ENCODE results near the gene HYCC2.

The HYCC2 gene

GRCh38 chr2:201111096-201111495 is 39.6 kb upstream of the HYCC2 start:
- H3K36me3 ChIP-seq (ENCODE audit: control insufficient read depth, insufficient read depth, low read length), result no peaks in the 10 kb centered on the region
- no peaks in the 10 kb centered on the region for H3K27me3 ChIP-seq (ENCODE audit: control insufficient read depth, insufficient read depth, low read length, poor library complexity, severe bottlenecking)
- no peaks in the 10 kb centered on the region for H3K4me1 ChIP-seq (ENCODE audit: control insufficient read depth, insufficient read depth, low read length)
- H3K9me3 ChIP-seq (ENCODE audit: control insufficient read depth, low read length), result no peaks in the 10 kb centered on the region
- no peak overlapping the region for H3K4me3 ChIP-seq (ENCODE audit: insufficient read depth, low read depth, low read length)
- WGBS, 2 experiments, result 91 to 93% methylated on average over 3 of the region's 3 CpGs
- no peak overlapping the region for H3K27ac ChIP-seq (ENCODE audit: insufficient read depth, low read depth, low read length, poor library complexity, severe bottlenecking)

GRCh38 chr2:201110615-201111014 is 39.1 kb upstream of the HYCC2 start:
- Histone ChIP-seq H3K4me1 (ENCODE audit: control insufficient read depth, insufficient read depth, low read length) (no peaks in the 10 kb centered on the region), H3K27me3 (ENCODE audit: control insufficient read depth, insufficient read depth, low read length, poor library complexity, severe bottlenecking) (no peaks in the 10 kb centered on the region), H3K27ac (ENCODE audit: insufficient read depth, low read depth, low read length, poor library complexity, severe bottlenecking) (no peak overlapping the region), H3K36me3 (ENCODE audit: control insufficient read depth, insufficient read depth, low read length) (no peaks in the 10 kb centered on the region), H3K4me3 (ENCODE audit: insufficient read depth, low read depth, low read length) (no peak overlapping the region), H3K9me3 (ENCODE audit: control insufficient read depth, low read length) (no peaks in the 10 kb centered on the region)

DNA sequence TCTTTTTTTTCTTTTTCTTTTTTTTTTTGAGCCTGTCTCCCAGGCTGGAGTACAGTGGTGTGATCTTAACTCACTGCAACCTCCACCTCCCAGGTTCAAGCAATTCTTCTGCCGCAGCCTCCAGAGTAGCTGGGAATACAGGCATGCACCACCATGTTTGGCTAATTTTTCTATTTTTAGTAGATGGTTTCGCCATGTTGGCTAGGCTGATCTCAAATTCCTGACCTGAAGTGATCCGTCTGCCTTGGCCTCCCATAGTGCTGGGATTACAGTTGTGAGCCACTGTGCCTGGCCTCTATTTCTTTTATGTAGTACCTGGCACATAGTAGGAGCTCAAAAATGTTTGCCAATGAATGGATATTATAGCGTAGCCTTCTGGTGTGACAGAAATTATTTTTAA is 37.7 kb upstream of the HYCC2 start:
- Histone ChIP-seq H3K27me3 (ENCODE audit: control insufficient read depth, insufficient read depth, low read length, poor library complexity, severe bottlenecking) (no peaks in the 10 kb centered on the region), H3K9me3 (ENCODE audit: control insufficient read depth, low read length) (no peaks in the 10 kb centered on the region)
- WGBS, 2 experiments, result 92% methylated on average over 3 of the region's 4 CpGs

DNA sequence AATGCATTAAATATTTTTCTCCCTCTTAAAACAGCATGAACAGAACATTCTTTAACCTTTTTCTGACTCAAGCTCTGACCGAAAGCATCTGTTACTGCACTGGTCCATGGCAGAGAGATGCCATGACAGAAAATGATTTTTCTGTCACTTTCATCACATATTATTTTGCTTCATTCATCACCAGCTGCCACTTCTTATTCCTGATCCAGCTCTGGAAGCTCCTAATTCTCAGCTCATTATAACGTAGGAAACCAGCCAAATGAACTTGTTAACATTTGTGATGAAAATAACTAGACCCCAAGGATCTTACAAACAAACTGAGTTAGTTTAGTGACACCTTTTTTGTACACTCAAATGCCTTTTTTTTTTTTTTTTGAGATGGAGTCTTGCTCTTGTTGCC is 36.9 kb upstream of the HYCC2 start:
- Histone ChIP-seq H3K9me3 (ENCODE audit: control insufficient read depth, low read length) (no peaks in the 10 kb centered on the region), H3K4me1 (ENCODE audit: control insufficient read depth, insufficient read depth, low read length) (no peaks in the 10 kb centered on the region), H3K36me3 (ENCODE audit: control insufficient read depth, insufficient read depth, low read length) (no peaks in the 10 kb centered on the region), H3K4me3 (ENCODE audit: insufficient read depth, low read depth, low read length) (no peak overlapping the region), H3K27ac (ENCODE audit: insufficient read depth, low read depth, low read length, poor library complexity, severe bottlenecking) (no peak overlapping the region), H3K27me3 (ENCODE audit: control insufficient read depth, insufficient read depth, low read length, poor library complexity, severe bottlenecking) (no peaks in the 10 kb centered on the region)
- WGBS, 2 experiments, result 89 to 96% methylated on average over 2 of the region's 2 CpGs

More for the DNA sequence above, 37.7 kb upstream of the HYCC2 start:
- Histone ChIP-seq H3K36me3 (ENCODE audit: control insufficient read depth, insufficient read depth, low read length) (no peaks in the 10 kb centered on the region), H3K4me3 (ENCODE audit: insufficient read depth, low read depth, low read length) (no peak overlapping the region), H3K27ac (ENCODE audit: insufficient read depth, low read depth, low read length, poor library complexity, severe bottlenecking) (no peak overlapping the region), H3K4me1 (ENCODE audit: control insufficient read depth, insufficient read depth, low read length) (no peaks in the 10 kb centered on the region)

DNA sequence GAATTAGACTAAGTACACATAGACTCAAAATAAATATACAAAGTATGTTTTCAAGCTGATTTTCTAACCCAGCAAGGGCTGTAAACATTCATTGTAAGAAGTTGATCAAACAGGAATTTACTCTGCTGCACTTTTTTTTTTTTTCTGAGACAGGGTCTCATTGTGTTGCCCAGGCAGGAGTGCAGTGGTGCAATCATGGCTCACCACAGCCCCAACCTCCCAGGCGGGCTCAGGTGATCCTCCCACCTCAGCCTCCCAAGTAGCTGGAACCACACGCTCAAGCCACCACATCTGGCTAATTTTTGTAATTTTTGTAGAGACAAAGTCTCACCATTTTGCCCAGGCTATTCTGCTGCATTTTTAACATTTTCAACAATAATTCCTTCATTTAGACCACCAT is 36.2 kb upstream of the HYCC2 start:
- 85 to 88% methylated on average over 2 of the region's 2 CpGs for WGBS, 2 experiments
- Histone ChIP-seq H3K36me3 (ENCODE audit: control insufficient read depth, insufficient read depth, low read length) (no peaks in the 10 kb centered on the region), H3K4me1 (ENCODE audit: control insufficient read depth, insufficient read depth, low read length) (no peaks in the 10 kb centered on the region), H3K27me3 (ENCODE audit: control insufficient read depth, insufficient read depth, low read length, poor library complexity, severe bottlenecking) (no peaks in the 10 kb centered on the region), H3K9me3 (ENCODE audit: control insufficient read depth, low read length) (no peaks in the 10 kb centered on the region), H3K4me3 (ENCODE audit: insufficient read depth, low read depth, low read length) (no peak overlapping the region), H3K27ac (ENCODE audit: insufficient read depth, low read depth, low read length, poor library complexity, severe bottlenecking) (no peak overlapping the region)

DNA sequence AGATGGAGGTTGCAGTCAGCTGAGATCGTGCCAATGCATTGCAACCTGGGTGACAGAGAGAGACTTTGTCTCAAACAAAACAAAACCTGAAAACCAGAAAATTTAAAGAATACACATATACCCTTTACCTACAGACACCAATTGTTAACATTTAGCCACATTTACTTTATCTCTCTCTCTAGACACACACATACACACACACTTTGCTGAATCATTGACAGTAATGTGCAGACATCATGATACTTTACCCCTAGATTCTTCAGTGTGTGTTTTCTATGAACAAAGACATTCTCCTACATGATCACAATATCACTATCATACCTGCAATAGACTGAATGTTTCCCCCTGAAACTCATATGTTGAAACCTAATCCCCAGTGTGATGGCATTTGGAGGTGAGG is 34.3 kb upstream of the HYCC2 start:
- Histone ChIP-seq H3K4me1 (ENCODE audit: control insufficient read depth, insufficient read depth, low read length) (no peaks in the 10 kb centered on the region), H3K9me3 (ENCODE audit: control insufficient read depth, low read length) (no peaks in the 10 kb centered on the region), H3K27me3 (ENCODE audit: control insufficient read depth, insufficient read depth, low read length, poor library complexity, severe bottlenecking) (no peaks in the 10 kb centered on the region), H3K36me3 (ENCODE audit: control insufficient read depth, insufficient read depth, low read length) (no peaks in the 10 kb centered on the region), H3K27ac (ENCODE audit: insufficient read depth, low read depth, low read length, poor library complexity, severe bottlenecking) (no peak overlapping the region), H3K4me3 (ENCODE audit: insufficient read depth, low read depth, low read length) (no peak overlapping the region)
- WGBS, 2 experiments, result 91 to 94% methylated on average over 1 of the region's 1 CpG

DNA sequence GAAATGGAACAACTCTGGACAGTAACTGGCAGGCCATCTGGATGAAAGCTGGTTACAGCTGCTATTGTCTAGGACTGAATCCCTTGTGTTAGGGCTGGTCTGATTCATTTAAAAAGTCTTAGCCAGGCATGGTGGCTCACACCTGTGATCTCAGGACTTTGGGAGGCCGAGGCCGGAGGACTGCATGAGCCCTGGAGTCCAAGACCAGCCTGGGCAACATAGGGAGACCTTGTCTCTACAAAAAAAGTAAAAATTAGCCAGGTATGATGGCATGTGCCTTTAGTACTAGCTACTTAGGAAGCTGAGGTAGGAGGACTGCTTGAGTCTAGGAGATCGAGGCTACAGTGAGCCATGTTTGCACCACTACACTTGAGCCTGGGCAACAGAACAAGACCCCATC is 29.0 kb upstream of the HYCC2 start:
- Histone ChIP-seq H3K27ac (ENCODE audit: insufficient read depth, low read depth, low read length, poor library complexity, severe bottlenecking) (no peak overlapping the region), H3K36me3 (ENCODE audit: control insufficient read depth, insufficient read depth, low read length) (no peaks in the 10 kb centered on the region), H3K4me1 (ENCODE audit: control insufficient read depth, insufficient read depth, low read length) (no peaks in the 10 kb centered on the region), H3K27me3 (ENCODE audit: control insufficient read depth, insufficient read depth, low read length, poor library complexity, severe bottlenecking) (no peaks in the 10 kb centered on the region), H3K9me3 (ENCODE audit: control insufficient read depth, low read length) (no peaks in the 10 kb centered on the region), H3K4me3 (ENCODE audit: insufficient read depth, low read depth, low read length) (no peak overlapping the region)
- WGBS, 2 experiments, result 94% methylated on average over 3 of the region's 3 CpGs

DNA sequence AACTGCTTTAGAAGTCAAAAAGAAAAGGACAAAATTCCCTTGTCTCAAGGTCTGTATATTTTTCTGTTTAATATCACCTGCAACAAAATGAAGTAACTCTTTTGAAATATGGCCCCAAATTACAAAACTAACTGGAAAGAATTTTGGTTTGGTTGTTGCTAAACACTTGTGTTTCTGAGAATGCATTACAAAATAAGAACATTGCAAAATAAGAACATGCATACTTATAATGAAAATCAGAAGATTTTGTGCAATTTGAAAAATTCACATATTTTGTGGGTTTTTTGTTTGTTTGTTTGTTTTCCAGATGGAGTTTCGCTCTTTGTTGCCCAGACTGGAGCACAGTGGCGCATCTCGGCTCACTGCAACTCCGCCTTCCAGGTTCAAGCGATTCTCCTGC is 22.1 kb upstream of the HYCC2 start:
- 95 to 97% methylated on average over 5 of the region's 5 CpGs for WGBS, 2 experiments
- H3K27ac ChIP-seq (ENCODE audit: insufficient read depth, low read depth, low read length, poor library complexity, severe bottlenecking), result no peak overlapping the region
- no peaks in the 10 kb centered on the region for H3K4me1 ChIP-seq (ENCODE audit: control insufficient read depth, insufficient read depth, low read length)
- no peaks in the 10 kb centered on the region for H3K9me3 ChIP-seq (ENCODE audit: control insufficient read depth, low read length)
- H3K27me3 ChIP-seq (ENCODE audit: control insufficient read depth, insufficient read depth, low read length, poor library complexity, severe bottlenecking), result no peaks in the 10 kb centered on the region
- no peaks in the 10 kb centered on the region for H3K36me3 ChIP-seq (ENCODE audit: control insufficient read depth, insufficient read depth, low read length)
- no peak overlapping the region for H3K4me3 ChIP-seq (ENCODE audit: insufficient read depth, low read depth, low read length)

DNA sequence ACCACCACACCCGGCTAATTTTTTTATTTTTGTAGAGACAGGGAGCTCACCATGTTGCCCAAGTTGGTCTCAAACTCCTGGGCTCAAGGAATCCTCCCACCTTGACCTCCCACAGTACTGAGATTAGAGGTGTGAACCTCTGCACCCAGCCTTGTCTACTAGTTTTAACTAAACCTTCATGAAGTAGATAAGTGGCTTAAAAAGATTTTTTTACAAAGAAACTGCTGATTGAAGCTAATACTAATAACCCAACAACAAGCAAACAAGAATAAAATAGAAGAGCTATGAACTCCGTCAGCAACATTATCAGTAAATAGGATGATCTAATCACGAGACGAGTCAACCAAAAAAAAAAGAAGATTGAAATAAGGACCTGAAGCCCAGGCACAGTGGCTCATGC is 19.1 kb upstream of the HYCC2 start:
- H3K36me3 ChIP-seq (ENCODE audit: control insufficient read depth, insufficient read depth, low read length), result peaks cover 4% of the 10 kb centered on the region
- H3K27me3 ChIP-seq (ENCODE audit: control insufficient read depth, insufficient read depth, low read length, poor library complexity, severe bottlenecking), result no peaks in the 10 kb centered on the region
- no peaks in the 10 kb centered on the region for H3K4me1 ChIP-seq (ENCODE audit: control insufficient read depth, insufficient read depth, low read length)
- WGBS, 2 experiments, result 92 to 96% methylated on average over 4 of the region's 4 CpGs
- no peak overlapping the region for H3K4me3 ChIP-seq (ENCODE audit: insufficient read depth, low read depth, low read length)
- no peak overlapping the region for H3K27ac ChIP-seq (ENCODE audit: insufficient read depth, low read depth, low read length, poor library complexity, severe bottlenecking)
- no peaks in the 10 kb centered on the region for H3K9me3 ChIP-seq (ENCODE audit: control insufficient read depth, low read length)

DNA sequence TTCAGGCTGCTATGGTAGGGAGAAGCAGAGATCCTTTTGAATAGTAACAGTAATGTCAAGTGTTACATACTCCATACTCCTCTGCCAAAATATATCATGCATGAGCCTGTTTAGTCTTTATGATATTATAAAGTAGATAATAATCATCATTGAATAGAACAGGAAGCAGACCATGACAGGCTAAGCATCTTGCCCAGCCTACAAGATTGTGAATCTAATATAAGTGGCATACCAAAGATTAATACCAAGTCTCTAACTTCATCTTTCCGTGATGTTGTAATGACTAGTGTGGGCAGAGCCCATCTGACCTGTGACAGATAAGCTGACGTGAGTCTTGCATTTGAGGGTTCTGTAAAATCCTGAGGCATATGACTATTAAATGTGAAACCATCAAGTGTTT is 13.4 kb upstream of the HYCC2 start:
- 93 to 100% methylated on average over 2 of the region's 2 CpGs for WGBS, 2 experiments
- Histone ChIP-seq H3K4me3 (ENCODE audit: insufficient read depth, low read depth, low read length) (no peak overlapping the region), H3K27ac (ENCODE audit: insufficient read depth, low read depth, low read length, poor library complexity, severe bottlenecking) (no peak overlapping the region), H3K4me1 (ENCODE audit: control insufficient read depth, insufficient read depth, low read length) (no peaks in the 10 kb centered on the region), H3K9me3 (ENCODE audit: control insufficient read depth, low read length) (no peaks in the 10 kb centered on the region), H3K27me3 (ENCODE audit: control insufficient read depth, insufficient read depth, low read length, poor library complexity, severe bottlenecking) (no peaks in the 10 kb centered on the region), H3K36me3 (ENCODE audit: control insufficient read depth, insufficient read depth, low read length) (peaks cover 4% of the 10 kb centered on the region)

- Histone ChIP-seq H3K36me3 (ENCODE audit: control insufficient read depth, insufficient read depth, low read length) (peaks cover 7% of the 10 kb centered on the region), H3K9me3 (ENCODE audit: control insufficient read depth, low read length) (no peaks in the 10 kb centered on the region), H3K27ac (ENCODE audit: insufficient read depth, low read depth, low read length, poor library complexity, severe bottlenecking) (no peak overlapping the region), H3K4me1 (ENCODE audit: control insufficient read depth, insufficient read depth, low read length) (peaks cover 4% of the 10 kb centered on the region), H3K4me3 (ENCODE audit: insufficient read depth, low read depth, low read length) (no peak overlapping the region), H3K27me3 (ENCODE audit: control insufficient read depth, insufficient read depth, low read length, poor library complexity, severe bottlenecking) (no peaks in the 10 kb centered on the region)
- 93% methylated on average over 7 of the region's 7 CpGs for whole genome bisulfite sequencing, 2 experiments
Measured at GRCh38 chr2:201074996-201075395, 3.5 kb upstream of the HYCC2 start.

All from ectodermal cell (in vitro differentiated cells).